SK-N-SH (cell line): ENCODE data around the gene CCDC106. TPM values are rescaled to one million over a fixed set of nuclear protein-coding genes. Genes with fewer than 3 reads are reported as not detected.

Experiments used
- CTCF ChIA-PET: fragments of 300-600, 350-600 bp; formaldehyde crosslinking; extraction: SDS; loops from one replicate; lab custom pipeline; 2021; lab: Yijun Ruan, JAX
- POLR2A ChIA-PET: fragments of 350-600 bp; sonication (Branson Sonifier 250); formaldehyde crosslinking; extraction: SDS; loops from one replicate; lab custom pipeline; 2020; ENCODE audit warnings: antibody characterized with exemption, inconsistent platforms; lab: Yijun Ruan, JAX
- DNase-seq: peaks from one replicate; pipeline ENCODE4 v3.0.0; 2012
- H2AFZ ChIP-seq: fragments of 200-600 bp; sonication (generic); 2 replicates; pipeline ENCODE4 v1.8.1; 2016; ENCODE audit warnings: antibody characterized with exemption, mild to moderate bottlenecking, low read depth
- H3F3A ChIP-seq: fragments of 200-600 bp; sonication (generic); replicated peaks from 2 replicates; pipeline ENCODE3; 2016; ENCODE audit warnings: antibody characterized with exemption, mild to moderate bottlenecking; ENCODE audit not compliant: insufficient read depth
- H3K27ac ChIP-seq, 2 experiments: fragments of 200-500 bp in 1 of 2; fragments of 200-600 bp in 1 of 2; sonication (Bioruptor generic) in 1 of 2; sonication (generic), shearing (Covaris generic) in 1 of 2; 2 replicates each; pipeline versions ENCODE4 v1.5.1 to v1.6.1; 2014 to 2016; ENCODE audit warnings: low read depth in 2 of 2, inconsistent platforms in 1 of 2, low read length in 1 of 2, mild to moderate bottlenecking in 1 of 2, mixed read lengths in 1 of 2
- H3K27me3 ChIP-seq: fragments of 200-600 bp; sonication (generic), shearing (Covaris generic); 2 replicates; pipeline ENCODE4 v1.6.1; 2016; ENCODE audit warnings: mixed run types; ENCODE audit not compliant: insufficient read depth
- H3K36me3 ChIP-seq, 2 experiments: fragments of 200-500 bp in 1 of 2; fragments of 200-600 bp in 1 of 2; sonication (Bioruptor generic) in 1 of 2; sonication (generic) in 1 of 2; replicated peaks in 1 of 2; 2 replicates each; pipeline versions ENCODE3 to v1.5.1; 2014 to 2016; ENCODE audit warnings: low read length in 1 of 2, mild to moderate bottlenecking in 1 of 2; ENCODE audit not compliant: insufficient read depth in 2 of 2, control insufficient read depth in 1 of 2
- H3K4me1 ChIP-seq, 2 experiments: fragments of 200-500 bp in 1 of 2; fragments of 200-600 bp in 1 of 2; sonication (Bioruptor generic) in 1 of 2; sonication (generic), shearing (Covaris generic) in 1 of 2; 2 replicates each; pipeline versions ENCODE4 v1.5.1 to v1.6.1; 2014 to 2016; ENCODE audit warnings: low read depth in 1 of 2, low read length in 1 of 2, mixed run types in 1 of 2; ENCODE audit not compliant: insufficient read depth in 2 of 2, control insufficient read depth in 1 of 2
- H3K4me2 ChIP-seq: fragments of 200-600 bp; sonication (generic), shearing (Covaris generic); 2 replicates; pipeline ENCODE4 v1.6.1; 2017; ENCODE audit warnings: mixed run types
- H3K4me3 ChIP-seq, 2 experiments: fragments of 200-500 bp in 1 of 2; fragments of 200-600 bp in 1 of 2; sonication (Bioruptor generic) in 1 of 2; sonication (generic), shearing (Covaris generic) in 1 of 2; 2 replicates each; pipeline versions ENCODE4 v1.5.1 to v1.8.1; 2014 to 2016; ENCODE audit warnings: low read depth in 2 of 2, inconsistent platforms in 1 of 2, low read length in 1 of 2, mild to moderate bottlenecking in 1 of 2, mixed read lengths in 1 of 2, moderate library complexity in 1 of 2
- H3K79me2 ChIP-seq: fragments of 200-600 bp; sonication (generic); 2 replicates; pipeline ENCODE4 v1.8.1; 2017; ENCODE audit warnings: mild to moderate bottlenecking; ENCODE audit not compliant: insufficient read depth
- H3K9ac ChIP-seq: fragments of 200-600 bp; sonication (generic); 2 replicates; pipeline ENCODE4 v1.6.1; 2017; ENCODE audit warnings: mixed run types
- H3K9me2 ChIP-seq: fragments of 200-600 bp; sonication (generic); 2 replicates; pipeline ENCODE4 v1.6.1; 2017; ENCODE audit warnings: mixed run types
- H3K9me3 ChIP-seq: fragments of 200-600 bp; sonication (generic); 2 replicates; pipeline ENCODE4 v1.6.1; 2017; ENCODE audit warnings: mixed run types, mild to moderate bottlenecking, moderate library complexity
- H4K20me1 ChIP-seq: fragments of 200-600 bp; sonication (generic); 2 replicates; pipeline ENCODE4 v1.6.1; 2017; ENCODE audit warnings: mild to moderate bottlenecking, mixed run types; ENCODE audit not compliant: insufficient read depth
- ELF1 ChIP-seq: IDR thresholded peaks from 2 replicates; pipeline ENCODE4 v1.4.0; 2012
- FOSL2 ChIP-seq: IDR thresholded peaks from 2 replicates; pipeline ENCODE4 v1.4.0; 2012; ENCODE audit warnings: low read depth, mild to moderate bottlenecking, moderate library complexity, borderline replicate concordance
- FOXJ3 ChIP-seq: sonication (generic); formaldehyde crosslinking; IDR thresholded peaks from 2 replicates; pipeline ENCODE4 v1.5.1; 2020; ENCODE audit warnings: mild to moderate bottlenecking, missing genetic modification reagents
- GABPA ChIP-seq: IDR thresholded peaks from 2 replicates; pipeline ENCODE4 v1.4.0; 2012; ENCODE audit warnings: low read depth, mild to moderate bottlenecking
- GATA2 ChIP-seq: sonication (generic); formaldehyde crosslinking; IDR thresholded peaks from 2 replicates; pipeline ENCODE4 v1.5.0; 2020; ENCODE audit warnings: mild to moderate bottlenecking, missing genetic modification reagents
- MXI1 ChIP-seq: IDR thresholded peaks from 2 replicates; pipeline ENCODE4 v1.6.1; 2012; ENCODE audit warnings: mild to moderate bottlenecking, low read depth, low read length, improper control_type of control experiment
- NFIC ChIP-seq: IDR thresholded peaks from 2 replicates; pipeline ENCODE4 v1.4.0; 2012; ENCODE audit warnings: borderline replicate concordance
- NRF1 ChIP-seq: IDR thresholded peaks from 2 replicates; pipeline ENCODE4 v1.6.1; 2012; ENCODE audit warnings: low read depth, mild to moderate bottlenecking, low read length
- PBX3 ChIP-seq: IDR thresholded peaks from 2 replicates; pipeline ENCODE4; 2012
- RAD21 ChIP-seq: IDR thresholded peaks from 2 replicates; pipeline ENCODE4 v1.6.1; 2012; ENCODE audit warnings: mild to moderate bottlenecking, low read length
- TEAD4 ChIP-seq: IDR thresholded peaks from 2 replicates; pipeline ENCODE4 v1.4.0; 2012; ENCODE audit warnings: mild to moderate bottlenecking, borderline replicate concordance; ENCODE audit not compliant: insufficient read depth
- USF1 ChIP-seq: IDR thresholded peaks from 2 replicates; pipeline ENCODE4 v1.4.0; 2012; ENCODE audit warnings: low read depth, borderline replicate concordance
- YY1 ChIP-seq: IDR thresholded peaks from 2 replicates; pipeline ENCODE4 v1.4.0; 2012; ENCODE audit warnings: low read depth, mild to moderate bottlenecking
- WGBS: methylation state at CpG from one replicate; pipeline ENCODE4 v1.1.6; 2017; ENCODE audit warnings: low lambda C conversion rate; 5-methylcytosine and 5-hydroxymethylcytosine counted together
- polyA plus RNA-seq, 3 experiments: library from polyadenylated mRNA; depleted of rRNA; stranded (reverse); fragments of >200 nt; gene quantifications; 2 replicates each; pipeline ENCODE4 v1.2.3, GENCODE V29; 2012
- TF ChIP-seq, protein P1 (sequence below): IDR thresholded peaks from 2 replicates; pipeline ENCODE4 v1.4.0; 2012; ENCODE audit warnings: low read depth
- TF ChIP-seq, protein P2 (sequence below): IDR thresholded peaks from 2 replicates; pipeline ENCODE4 v1.6.1; 2012; ENCODE audit warnings: mild to moderate bottlenecking, low read depth, low read length, moderate library complexity

CCDC106 gene
- polyA plus RNA-seq, 1 of the 3 experiments (the other 2 are of a cell fraction), result 27.1 TPM

- TF ChIP-seq FOXJ3, result no peak
- TF ChIP-seq, all 33 proteins: peak for 0
These were observed 13.8 kb downstream of the CCDC106 start (continued) for GRCh38 chr19:55661826-55662225.

DNA sequence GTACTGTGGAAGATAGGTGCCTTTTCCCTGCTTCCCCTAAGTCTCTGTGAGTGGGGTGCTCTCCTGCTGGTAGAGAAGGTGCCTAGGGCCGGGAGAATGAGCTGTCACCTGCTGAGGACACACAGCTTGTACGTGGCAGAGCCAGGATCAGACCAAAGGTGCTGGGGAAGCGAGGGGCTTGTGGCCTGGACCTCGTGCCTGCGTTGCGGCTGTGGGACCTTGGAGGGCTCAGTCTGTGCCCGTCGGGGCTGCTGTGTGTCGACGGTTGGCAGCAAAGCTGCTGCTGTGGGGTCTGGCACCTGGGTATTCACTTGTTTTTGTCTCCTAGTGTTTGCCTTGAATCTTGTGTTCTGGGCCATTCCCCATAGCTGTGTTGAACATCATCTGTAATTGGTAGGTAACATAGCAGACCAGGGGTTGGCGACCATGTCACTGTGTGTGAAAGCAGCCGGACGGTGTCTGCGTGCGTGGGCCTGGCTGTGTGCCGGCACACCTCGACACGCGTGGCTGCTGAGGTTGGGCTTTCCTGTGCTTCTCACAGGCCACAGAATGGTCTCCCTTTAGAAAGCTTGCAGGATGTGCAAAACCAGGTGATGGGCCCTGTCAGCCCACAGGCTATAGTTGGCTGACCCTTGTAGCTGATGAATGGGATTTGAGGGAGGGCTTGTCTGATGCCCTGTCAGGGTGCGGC lies 16.0 kb downstream of the CCDC106 start:
- Histone ChIP-seq H3K9me2 (no peaks in the 10 kb centered on the region), H3K4me3 (no peak overlapping the region), H3K79me2 (peaks cover 93% of the 10 kb centered on the region), H3K4me1 (no peaks in the 10 kb centered on the region; a peak in 1 of 4 replicates), H3K27me3 (no peaks in the 10 kb centered on the region), H2AFZ (no peak overlapping the region), H3K36me3 (peaks cover 25 to 75% of the 10 kb centered on the region in 2 experiments), H3K27ac (no peak overlapping the region), H4K20me1 (peaks cover 86% of the 10 kb centered on the region), H3K9ac (no peak overlapping the region), H3K9me3 (no peaks in the 10 kb centered on the region), H3K4me2 (no peak overlapping the region), H3F3A (no peaks in the 10 kb centered on the region)
- POLR2A ChIA-PET, result no interaction called here
- WGBS, result 93% methylated on average over 18 of the region's 20 CpGs
- TF ChIP-seq RAD21 (no peak), YY1 (no peak), TEAD4 (no peak), GABPA (no peak), ELF1 (no peak), FOSL2 (no peak), MXI1 (no peak), USF1 (no peak), NFIC (no peak), PBX3 (no peak), NRF1 (no peak), GATA2 (CRISPR knock-in tag) (no peak)
- TF ChIP-seq, protein P1, sequence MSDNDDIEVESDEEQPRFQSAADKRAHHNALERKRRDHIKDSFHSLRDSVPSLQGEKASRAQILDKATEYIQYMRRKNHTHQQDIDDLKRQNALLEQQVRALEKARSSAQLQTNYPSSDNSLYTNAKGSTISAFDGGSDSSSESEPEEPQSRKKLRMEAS, result no peak
- TF ChIP-seq, protein P2, sequence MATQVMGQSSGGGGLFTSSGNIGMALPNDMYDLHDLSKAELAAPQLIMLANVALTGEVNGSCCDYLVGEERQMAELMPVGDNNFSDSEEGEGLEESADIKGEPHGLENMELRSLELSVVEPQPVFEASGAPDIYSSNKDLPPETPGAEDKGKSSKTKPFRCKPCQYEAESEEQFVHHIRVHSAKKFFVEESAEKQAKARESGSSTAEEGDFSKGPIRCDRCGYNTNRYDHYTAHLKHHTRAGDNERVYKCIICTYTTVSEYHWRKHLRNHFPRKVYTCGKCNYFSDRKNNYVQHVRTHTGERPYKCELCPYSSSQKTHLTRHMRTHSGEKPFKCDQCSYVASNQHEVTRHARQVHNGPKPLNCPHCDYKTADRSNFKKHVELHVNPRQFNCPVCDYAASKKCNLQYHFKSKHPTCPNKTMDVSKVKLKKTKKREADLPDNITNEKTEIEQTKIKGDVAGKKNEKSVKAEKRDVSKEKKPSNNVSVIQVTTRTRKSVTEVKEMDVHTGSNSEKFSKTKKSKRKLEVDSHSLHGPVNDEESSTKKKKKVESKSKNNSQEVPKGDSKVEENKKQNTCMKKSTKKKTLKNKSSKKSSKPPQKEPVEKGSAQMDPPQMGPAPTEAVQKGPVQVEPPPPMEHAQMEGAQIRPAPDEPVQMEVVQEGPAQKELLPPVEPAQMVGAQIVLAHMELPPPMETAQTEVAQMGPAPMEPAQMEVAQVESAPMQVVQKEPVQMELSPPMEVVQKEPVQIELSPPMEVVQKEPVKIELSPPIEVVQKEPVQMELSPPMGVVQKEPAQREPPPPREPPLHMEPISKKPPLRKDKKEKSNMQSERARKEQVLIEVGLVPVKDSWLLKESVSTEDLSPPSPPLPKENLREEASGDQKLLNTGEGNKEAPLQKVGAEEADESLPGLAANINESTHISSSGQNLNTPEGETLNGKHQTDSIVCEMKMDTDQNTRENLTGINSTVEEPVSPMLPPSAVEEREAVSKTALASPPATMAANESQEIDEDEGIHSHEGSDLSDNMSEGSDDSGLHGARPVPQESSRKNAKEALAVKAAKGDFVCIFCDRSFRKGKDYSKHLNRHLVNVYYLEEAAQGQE, result no peak
- DNase-seq, result no peak
- CTCF ChIA-PET, result interaction anchor here (0.8 to 2.2 kb wide), 5 partner anchors 7 to 33 kb away, joined by 3 to 9 read pairs (median 4); partner anchors contain the start of gene CCDC106
